ENCODE measurements around the gene KRTAP5-5. TPM values are rescaled to one million over a fixed set of nuclear protein-coding genes. Genes with fewer than 3 reads are reported as not detected.
"Not testable (repeated sequence)": the region's sequence is repeated elsewhere in the genome, so short reads cannot be mapped to it uniquely, and the experiment has no call there.

The KRTAP5-5 gene
- total RNA-seq = not detected

GRCh38 chr11:1629326-1630185 lies at the start of gene KRTAP5-5:
TSS of gene KRTAP5-5 (plus strand) at chr11:1629775. CDS start at chr11:1629841, 66 bp downstream.
- no peak for DNase-seq (ENCODE audit: low spot score)

- no peak for DNase-seq (ENCODE audit: low spot score)
Observed at GRCh38 chr11:1581976-1582375, 47.6 kb upstream of the KRTAP5-5 start.

- DNase-seq (ENCODE audit: low spot score) = not testable (repeated sequence)
Observed at GRCh38 chr11:1582909-1583308, 46.7 kb upstream of the KRTAP5-5 start.

GRCh38 chr11:1584661-1585370 lies 44.8 kb upstream of the KRTAP5-5 start, which contains the start of gene KRTAP5-1:
TSS of gene KRTAP5-1 (minus strand) at chr11:1585283. CDS start at chr11:1585249, 34 bp downstream.
- DNase-seq (ENCODE audit: low spot score) = not testable (repeated sequence)

GRCh38 chr11:1586699-1587098 lies 42.9 kb upstream of the KRTAP5-5 start:
- no peak for DNase-seq (ENCODE audit: low spot score)

GRCh38 chr11:1589191-1589963 lies 40.2 kb upstream of the KRTAP5-5 start:
- DNase-seq (ENCODE audit: low spot score) = not testable (repeated sequence)

GRCh38 chr11:1589996-1590395 lies 39.6 kb upstream of the KRTAP5-5 start:
- DNase-seq (ENCODE audit: low spot score) = no peak

- no peak for DNase-seq (ENCODE audit: low spot score)
Observed at GRCh38 chr11:1592628-1593027, 36.9 kb upstream of the KRTAP5-5 start.

- DNase-seq (ENCODE audit: low spot score) = not testable (repeated sequence)
Observed at GRCh38 chr11:1595994-1596575, 33.5 kb upstream of the KRTAP5-5 start.

- not testable (repeated sequence) for DNase-seq (ENCODE audit: low spot score)
Observed at GRCh38 chr11:1596576-1597121, 32.9 kb upstream of the KRTAP5-5 start.

GRCh38 chr11:1597331-1597993 lies 32.1 kb upstream of the KRTAP5-5 start:
- DNase-seq (ENCODE audit: low spot score) = no peak

- no peak for DNase-seq (ENCODE audit: low spot score)
Observed at GRCh38 chr11:1597994-1598380, 31.6 kb upstream of the KRTAP5-5 start, which contains the start of gene KRTAP5-2. TSS of gene KRTAP5-2 (minus strand) at chr11:1598294. CDS start at chr11:1598250, 44 bp downstream.

GRCh38 chr11:1598406-1598805 lies 31.2 kb upstream of the KRTAP5-5 start:
- not testable (repeated sequence) for DNase-seq (ENCODE audit: low spot score)

- DNase-seq (ENCODE audit: low spot score) = no peak
Observed at GRCh38 chr11:1598816-1599215, 30.8 kb upstream of the KRTAP5-5 start.

- no peak for DNase-seq (ENCODE audit: low spot score)
Observed at GRCh38 chr11:1600626-1601025, 28.9 kb upstream of the KRTAP5-5 start.

- not testable (repeated sequence) for DNase-seq (ENCODE audit: low spot score)
Observed at GRCh38 chr11:1601663-1602062, 27.9 kb upstream of the KRTAP5-5 start.

- no peak for DNase-seq (ENCODE audit: low spot score)
Observed at GRCh38 chr11:1603629-1604028, 25.9 kb upstream of the KRTAP5-5 start.

- no peak for DNase-seq (ENCODE audit: low spot score)
Observed at GRCh38 chr11:1604181-1604580, 25.4 kb upstream of the KRTAP5-5 start.

GRCh38 chr11:1604711-1605110 lies 24.9 kb upstream of the KRTAP5-5 start:
- DNase-seq (ENCODE audit: low spot score) = no peak

- not testable (repeated sequence) for DNase-seq (ENCODE audit: low spot score)
Observed at GRCh38 chr11:1605923-1606322, 23.7 kb upstream of the KRTAP5-5 start.

All from ureter (tissue), 1 donor.